HG03280 (cell line): Measurements from ENCODE around the gene C2CD2.
"Not testable (repeated sequence)": the region's sequence is repeated elsewhere in the genome, so short reads cannot be mapped to it uniquely, and the experiment has no call there.

Experiments used
- ATAC-seq: cut with Tn5 transposase; IDR thresholded peaks from one replicate; pipeline ENCODE4 v1.9.1; 2021; ENCODE audit warnings: mild to moderate bottlenecking, moderate library complexity; ENCODE audit not compliant: unreplicated experiment

Gene C2CD2

GRCh38 chr21:41953831-41954653, at the start of gene C2CD2:
C2CD2 (minus strand) TSS chr21:41954018; CDS start chr21:41953648, 370 bp downstream.
- peak; percentile 47 for ATAC-seq

- no peak for ATAC-seq
Measured at GRCh38 chr21:42003051-42003461, 49.2 kb upstream of the C2CD2 start.

GRCh38 chr21:42002421-42002958, 48.7 kb upstream of the C2CD2 start:
- no peak for ATAC-seq

- no peak for ATAC-seq
Measured at GRCh38 chr21:42001781-42002180, 48.0 kb upstream of the C2CD2 start.

- no peak for ATAC-seq
Measured at GRCh38 chr21:42000908-42001307, 47.1 kb upstream of the C2CD2 start.

GRCh38 chr21:41997657-41998056, 43.8 kb upstream of the C2CD2 start:
- ATAC-seq: no peak

GRCh38 chr21:41995577-41995976, 41.8 kb upstream of the C2CD2 start:
- no peak for ATAC-seq

- not testable (repeated sequence) for ATAC-seq
Measured at GRCh38 chr21:41994613-41995012, 40.8 kb upstream of the C2CD2 start.

- ATAC-seq: no peak
Measured at GRCh38 chr21:41993744-41994143, 39.9 kb upstream of the C2CD2 start.

GRCh38 chr21:41992576-41992975, 38.8 kb upstream of the C2CD2 start:
- no peak for ATAC-seq

GRCh38 chr21:41991659-41992058, 37.8 kb upstream of the C2CD2 start:
- ATAC-seq: no peak

GRCh38 chr21:41989698-41990097, 35.9 kb upstream of the C2CD2 start:
- no peak for ATAC-seq

GRCh38 chr21:41987310-41987709, 33.5 kb upstream of the C2CD2 start:
- ATAC-seq: no peak

- ATAC-seq: no peak
Measured at GRCh38 chr21:41985662-41986416, 32.0 kb upstream of the C2CD2 start.

GRCh38 chr21:41983229-41983628, 29.4 kb upstream of the C2CD2 start:
- no peak for ATAC-seq

- no peak for ATAC-seq
Measured at GRCh38 chr21:41980561-41980960, 26.7 kb upstream of the C2CD2 start.

- ATAC-seq: no peak
Measured at GRCh38 chr21:41979751-41980369, 26.0 kb upstream of the C2CD2 start.

- no peak for ATAC-seq
Measured at GRCh38 chr21:41979335-41979734, 25.5 kb upstream of the C2CD2 start.

GRCh38 chr21:41977034-41977950, 23.5 kb upstream of the C2CD2 start:
- no peak for ATAC-seq

GRCh38 chr21:41976611-41977010, 22.8 kb upstream of the C2CD2 start:
- no peak for ATAC-seq
